GM12891 (cell line): ENCODE measurements around the gene FBXO17.

Experiments used
- DNase-seq: peaks from one replicate; pipeline ENCODE4 v3.0.0; 2011; ENCODE audit warnings: low spot score; ENCODE audit not compliant: insufficient read length
- FAIRE-seq: peaks from 2 replicates; lab custom pipeline; 2011; peaks lifted over from hg19 to GRCh38; lab: Jason Lieb, UNC
- PAX5 ChIP-seq: IDR thresholded peaks from 2 replicates; pipeline ENCODE4 v1.6.1; 2011; ENCODE audit warnings: low read length, moderate library complexity, mild to moderate bottlenecking; ENCODE audit not compliant: insufficient read depth, severe bottlenecking
- POLR2A ChIP-seq: IDR thresholded peaks from 2 replicates; pipeline ENCODE4 v1.6.1; 2011; ENCODE audit warnings: low read depth, low read length, control low read depth
- POLR2AphosphoS5 ChIP-seq: IDR thresholded peaks from 2 replicates; pipeline ENCODE4 v1.6.1; 2011; ENCODE audit warnings: low read depth, low read length, control low read depth
- POU2F2 ChIP-seq: IDR thresholded peaks from 2 replicates; pipeline ENCODE4 v1.6.1; 2011; ENCODE audit warnings: low read depth, mild to moderate bottlenecking, control low read depth, low read length, moderate library complexity
- SPI1 ChIP-seq: IDR thresholded peaks from 2 replicates; pipeline ENCODE4 v1.6.1; 2011; ENCODE audit warnings: low read depth, low read length, control low read depth
- TAF1 ChIP-seq: IDR thresholded peaks from 2 replicates; pipeline ENCODE4 v1.6.1; 2011; ENCODE audit warnings: low read depth, low read length, control low read depth

FBXO17 gene

GRCh38 chr19:38892841-38893240 lies 82.7 kb downstream of the FBXO17 start:
- TF ChIP-seq TAF1, result no peak
- TF ChIP-seq POLR2A, result no peak
- no peak for TF ChIP-seq SPI1
- TF ChIP-seq POLR2AphosphoS5, result no peak
- no peak for TF ChIP-seq PAX5
- no peak for TF ChIP-seq POU2F2
- FAIRE-seq (no peak), DNase-seq (no peak)

GRCh38 chr19:38891771-38892170 lies 83.8 kb downstream of the FBXO17 start:
- TF ChIP-seq POU2F2 (no peak), SPI1 (no peak), PAX5 (no peak), POLR2AphosphoS5 (no peak), TAF1 (no peak), POLR2A (no peak)
- DNase-seq (no peak), FAIRE-seq (no peak)
